ENCODE results near the gene MOCOS. TPM values are rescaled to one million over a fixed set of nuclear protein-coding genes. Genes with fewer than 3 reads are reported as not detected.

Gene MOCOS
- total and polyA plus RNA-seq, 2 of the 8 experiments (the other 6 are each of a cell fraction or from before 2014, with no cell fraction given), result 4.7 to 5.8 TPM

GRCh38 chr18:36296650-36297416 lies 109.5 kb downstream of the MOCOS start:
- Histone ChIP-seq H3K23ac (ENCODE audit: insufficient read length) (no peak overlapping the region), H3K9me3 (ENCODE audit: insufficient read depth in 2 of 2, low read depth in 1 of 2, low read length in 1 of 2) (no peaks in the 10 kb centered on the region), H3K27me3 (replicated peaks in 1 of 4; ENCODE audit: control insufficient read depth in 3 of 4, extremely low read depth in 1 of 4, insufficient read depth in 3 of 4, low read length in 3 of 4) (peaks cover 11 to 36% (median 33%) of the 10 kb centered on the region in 4 experiments), H3K23me2 (ENCODE audit: low read depth, low read length) (peaks cover 12% of the 10 kb centered on the region; the same call in 1 of the 2 replicates), H2AK5ac (ENCODE audit: low read depth, low read length) (no peak overlapping the region), H3K14ac (ENCODE audit: insufficient read length) (no peak overlapping the region), H4K20me1 (replicated peaks in 1 of 2; ENCODE audit: control insufficient read depth in 1 of 2, insufficient read depth in 2 of 2, low read length in 2 of 2) (peaks cover 0 to 3% of the 10 kb centered on the region in 2 experiments), H3K79me1 (ENCODE audit: low read depth, low read length) (no peaks in the 10 kb centered on the region; the same call in 1 of the 2 replicates), H3K4ac (replicated peaks; ENCODE audit: insufficient read length, low read depth, low read length) (no peak overlapping the region), H3K4me1 (replicated peaks in 1 of 4; ENCODE audit: control insufficient read depth in 3 of 4, insufficient read depth in 4 of 4, low read length in 3 of 4) (no peaks in the 10 kb centered on the region; a peak in 1 of 7 replicates), H3K27ac (ENCODE audit: low read depth, low read length) (no peak overlapping the region), H2BK120ac (replicated peaks; ENCODE audit: low read depth, low read length) (no peak overlapping the region), H3K9ac (replicated peaks in 1 of 4; ENCODE audit: extremely low read depth in 1 of 4, low read depth in 3 of 4, low read length in 3 of 4) (peak overlapping the region; percentile 63 to 79 (median 74)), H2BK5ac (ENCODE audit: low read depth, low read length) (no peak overlapping the region), H4K5ac (ENCODE audit: insufficient read length, low read depth, low read length) (no peak overlapping the region), H3K4me3 (ENCODE audit: extremely low read depth in 1 of 4, insufficient read depth in 2 of 4, low read depth in 3 of 4, low read length in 4 of 4) (peak overlapping the region; percentile 57 to 81 (median 61)), H4K91ac (replicated peaks; ENCODE audit: insufficient read length, low read length) (no peak overlapping the region), H3K4me2 (ENCODE audit: insufficient read depth in 1 of 2, low read depth in 2 of 2, low read length in 2 of 2) (peak overlapping the region; percentile 67 to 98), H3K56ac (replicated peaks; ENCODE audit: insufficient read length, low read depth, low read length) (no peak overlapping the region), H4K8ac (ENCODE audit: extremely low read depth, insufficient read depth, low read length) (peak overlapping the region; percentile 92; the same call in 1 of the 2 replicates), H2BK15ac (ENCODE audit: low read length) (no peak overlapping the region), H2BK12ac (ENCODE audit: low read depth, low read length) (0 out of 2 replicates have a peak overlapping the region, but pooled peaks have one; percentile 39), H2BK20ac (ENCODE audit: low read length) (no peak overlapping the region), H3K18ac (ENCODE audit: extremely low read depth, low read length) (peak overlapping the region; percentile 48; the same call in 1 of the 2 replicates), H3K36me3 (ENCODE audit: control insufficient read depth in 2 of 4, insufficient read depth in 4 of 4, low read length in 3 of 4) (no peaks in the 10 kb centered on the region), H2AFZ (ENCODE audit: low read length) (peak overlapping the region; percentile 59; the same call in 1 of the 2 replicates), H3K79me2 (ENCODE audit: control insufficient read depth in 1 of 2, insufficient read depth in 2 of 2, low read length in 2 of 2) (peaks cover 0 to 1% of the 10 kb centered on the region in 2 experiments; a peak in 1 of 4 replicates)
- ChIA-PET POLR2A (ENCODE audit: partially characterized antibody) (interaction anchor here (1.2 kb wide), 1 partner anchor 109 kb away, joined by 3 read pairs; the partner anchor contains the start of gene MOCOS), CTCF (ENCODE audit: partially characterized antibody) (interaction anchor here (0.6 to 1.0 kb wide), 5 partner anchors 27 to 390 kb away, joined by 3 to 6 read pairs (median 3); no protein-coding TSS in a partner anchor)
- FAIRE-seq (peak; percentile 58), DNase-seq (ENCODE audit: low read depth in 1 of 2, low spot score in 2 of 2) (peak; percentile 73 to 87)
- WGBS, 2 experiments (ENCODE audit: extremely low coverage in 1 of 2, insufficient coverage in 1 of 2, insufficient read length in 1 of 2, insufficient replicate concordance in 2 of 2, low coverage in 1 of 2, low lambda C conversion rate in 2 of 2, missing lambda C conversion rate in 1 of 2), result 0% methylated on average over 30 of the region's 47 CpGs; no CpG with 5 or more reads in 1 of the 2 experiments
- TF ChIP-seq CREB1 (IDR thresholded peaks at IDR 0.05), result no peak

Data from H1 (cell line).